DMS79 (cell line): ENCODE data around the gene HYCC1.

Experiments used
- DNase-seq: peaks from one replicate; lab custom pipeline; 2025; lab: John Stamatoyannopoulos, UW

Gene HYCC1

GRCh38 chr7:23016345-23017253 lies 2.7 kb upstream of the HYCC1 start:
- DNase-seq = no peak

- DNase-seq = no peak
These were observed 751 bp upstream of the HYCC1 start for GRCh38 chr7:23014681-23015080.

GRCh38 chr7:23012908-23013714 lies 819 bp downstream of the HYCC1 start:
- DNase-seq = no peak

GRCh38 chr7:23012186-23012585 lies 1.7 kb downstream of the HYCC1 start:
- DNase-seq = no peak

GRCh38 chr7:23011222-23011924 lies 2.6 kb downstream of the HYCC1 start:
- no peak for DNase-seq

GRCh38 chr7:23009303-23009702 lies 4.6 kb downstream of the HYCC1 start:
- DNase-seq = no peak

GRCh38 chr7:23004247-23004520 lies 9.7 kb downstream of the HYCC1 start:
- DNase-seq = no peak

- DNase-seq = no peak
These were observed 10.3 kb downstream of the HYCC1 start for GRCh38 chr7:23003505-23004246.

- DNase-seq = no peak
These were observed 11.2 kb downstream of the HYCC1 start for GRCh38 chr7:23002698-23003097.

- no peak for DNase-seq
These were observed 12.3 kb downstream of the HYCC1 start for GRCh38 chr7:23001610-23002009.

GRCh38 chr7:23000597-23001360 lies 13.2 kb downstream of the HYCC1 start:
- DNase-seq = no peak

GRCh38 chr7:22998519-22998896 lies 15.4 kb downstream of the HYCC1 start:
- no peak for DNase-seq

GRCh38 chr7:22997871-22998518 lies 15.9 kb downstream of the HYCC1 start:
- no peak for DNase-seq

GRCh38 chr7:22996470-22996869 lies 17.5 kb downstream of the HYCC1 start:
- no peak for DNase-seq

- DNase-seq = no peak
These were observed 18.9 kb downstream of the HYCC1 start for GRCh38 chr7:22995011-22995410.

GRCh38 chr7:22992874-22993840 lies 20.8 kb downstream of the HYCC1 start:
- no peak for DNase-seq

GRCh38 chr7:22990588-22990949 lies 23.4 kb downstream of the HYCC1 start:
- DNase-seq = no peak

- no peak for DNase-seq
These were observed 24.0 kb downstream of the HYCC1 start for GRCh38 chr7:22989643-22990587.
